ENCODE results near the gene IFNGR2. TPM values are rescaled to one million over a fixed set of nuclear protein-coding genes. Genes with fewer than 3 reads are reported as not detected.

IFNGR2 gene
- total and polyA plus RNA-seq, 2 of the 13 experiments (the other 11 are each of a cell fraction or from before 2014, with no cell fraction given), result 61.3 to 117 TPM

DNA sequence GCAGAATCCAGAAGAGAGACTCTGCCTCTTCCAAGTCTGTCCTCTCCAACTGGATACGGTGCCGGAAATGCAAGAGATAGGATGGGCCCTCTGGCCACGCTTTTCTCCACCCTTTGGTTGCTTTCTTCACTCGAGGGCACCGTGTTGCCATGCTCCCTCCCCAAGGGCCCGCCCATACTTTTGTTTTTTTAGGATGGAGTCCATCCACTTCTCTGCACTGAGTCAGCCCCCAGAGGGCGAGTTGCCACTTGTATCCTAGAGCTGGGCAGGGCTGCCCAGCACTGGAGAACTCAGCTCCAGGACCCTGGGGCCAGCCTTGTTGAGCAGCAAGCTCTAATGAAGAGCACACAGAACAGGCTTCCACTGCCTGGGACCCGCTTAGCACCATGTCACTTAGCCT, 25.5 kb downstream of the IFNGR2 start:
- no peaks in the 10 kb centered on the region for H3K79me2 ChIP-seq (ENCODE audit: insufficient read depth, low read length)
- peaks cover 10% of the 10 kb centered on the region for H3K4me1 ChIP-seq (ENCODE audit: insufficient read depth, low read length)
- DNase-seq (ENCODE audit: low spot score), result no peak
- FAIRE-seq, result no peak
- in situ Hi-C loops (cut with HindIII; ENCODE audit: extremely low pct_ligation_motif_present, low pct_unique_long_range_greater_than_20kb), result no loop called here
- H3K4me2 ChIP-seq (ENCODE audit: low read depth, low read length), result no peak overlapping the region
- intact Hi-C loops (cut with micrococcal nuclease; ENCODE audit: unreplicated experiment), result no loop called here
- ChIA-PET CTCF (ENCODE audit: low intra/inter-chr PET ratio, low total read pairs) (no interaction called here), POLR2A (interaction anchor here (2.1 to 2.7 kb wide), 2 partner anchors 15 to 23 kb away, joined by 5 to 9 read pairs; no protein-coding TSS in a partner anchor)
- no peak overlapping the region for H3K4me3 ChIP-seq (replicated peaks in 1 of 3; ENCODE audit: insufficient read depth in 1 of 3, low read depth in 2 of 3, low read length in 3 of 3)
- BruUV-seq (replicated peaks), result no TSS peak
- H3K27ac ChIP-seq (ENCODE audit: extremely low read length, insufficient read depth, low read length), result no peak overlapping the region
- ATAC-seq, result peak; percentile 21; the same call in 1 of the 3 replicates
- no peaks in the 10 kb centered on the region for H4K20me1 ChIP-seq (ENCODE audit: insufficient read depth, low read length)
- 98% methylated on average over 8 of the region's 8 CpGs for WGBS (ENCODE audit: low lambda C conversion rate)
- no peaks in the 10 kb centered on the region for H3K27me3 ChIP-seq (ENCODE audit: control insufficient read depth in 1 of 2, insufficient read depth in 2 of 2, low read length in 2 of 2)
- no peak overlapping the region for H3K9ac ChIP-seq (ENCODE audit: insufficient read depth, low read depth, low read length)
- no peaks in the 10 kb centered on the region for H3K9me3 ChIP-seq (ENCODE audit: low read length)
- no peak for TF ChIP-seq GFI1 (CRISPR knock-in tag; IDR thresholded peaks at IDR 0.05; ENCODE audit: borderline replicate concordance)
- H2AFZ ChIP-seq (ENCODE audit: low read length), result no peak overlapping the region
- H3K36me3 ChIP-seq (replicated peaks in 1 of 2; ENCODE audit: control insufficient read depth in 1 of 2, insufficient read depth in 2 of 2, low read length in 2 of 2), result peaks cover 29 to 72% of the 10 kb centered on the region in 2 experiments

DNA sequence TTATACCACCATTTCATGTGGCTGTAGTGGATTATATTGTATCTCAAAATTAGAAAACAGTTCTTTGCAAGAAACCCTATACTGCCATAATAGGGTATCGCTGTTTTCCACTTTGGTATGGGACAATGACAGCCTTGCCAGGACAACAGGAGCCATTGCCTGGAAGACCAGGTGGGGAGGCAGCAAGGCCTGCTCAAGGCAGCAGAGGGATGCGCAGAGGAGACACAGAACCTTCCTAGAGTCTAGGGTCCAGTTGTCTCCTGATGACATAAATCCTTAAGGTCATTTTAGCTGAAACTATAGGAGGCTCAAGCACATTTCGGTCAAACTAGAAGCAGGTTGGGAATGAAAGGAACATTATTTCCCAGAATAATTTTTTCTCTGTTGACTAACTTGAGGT, 27.6 kb downstream of the IFNGR2 start:
- H3K4me3 ChIP-seq (replicated peaks in 1 of 3; ENCODE audit: insufficient read depth in 1 of 3, low read depth in 2 of 3, low read length in 3 of 3), result no peak overlapping the region
- intact Hi-C loops (cut with micrococcal nuclease; ENCODE audit: unreplicated experiment) (no loop called here), in situ Hi-C loops (cut with HindIII; ENCODE audit: extremely low pct_ligation_motif_present, low pct_unique_long_range_greater_than_20kb) (no loop called here)
- H3K9ac ChIP-seq (ENCODE audit: insufficient read depth, low read depth, low read length), result no peak overlapping the region
- no TSS peak for BruUV-seq (replicated peaks)
- H4K20me1 ChIP-seq (ENCODE audit: insufficient read depth, low read length), result no peaks in the 10 kb centered on the region
- H3K27me3 ChIP-seq (ENCODE audit: control insufficient read depth in 1 of 2, insufficient read depth in 2 of 2, low read length in 2 of 2), result no peaks in the 10 kb centered on the region
- no peaks in the 10 kb centered on the region for H3K79me2 ChIP-seq (ENCODE audit: insufficient read depth, low read length)
- TF ChIP-seq RBM22 (optimal IDR thresholded peaks at IDR 0.05; ENCODE audit: low read length) (peak; percentile 21), SP1 (IDR thresholded peaks at IDR 0.05) (no peak), SP1 (CRISPR knock-in tag; IDR thresholded peaks at IDR 0.05) (no peak), ADNP (CRISPR knock-in tag; IDR thresholded peaks at IDR 0.05) (no peak), CCDC6 (CRISPR knock-in tag; IDR thresholded peaks at IDR 0.05) (no peak)
- H3K27ac ChIP-seq (ENCODE audit: extremely low read length, insufficient read depth, low read length), result no peak overlapping the region
- DNase-seq (ENCODE audit: low spot score) (no peak), FAIRE-seq (no peak), ATAC-seq (no peak)
- 100% methylated on average over 3 of the region's 3 CpGs for WGBS (ENCODE audit: low lambda C conversion rate)
- H3K9me3 ChIP-seq (ENCODE audit: low read length), result no peaks in the 10 kb centered on the region
- no peak overlapping the region for H2AFZ ChIP-seq (ENCODE audit: low read length)
- ChIA-PET POLR2A (no interaction called here), CTCF (ENCODE audit: low intra/inter-chr PET ratio, low total read pairs) (no interaction called here)
- H3K36me3 ChIP-seq (replicated peaks in 1 of 2; ENCODE audit: control insufficient read depth in 1 of 2, insufficient read depth in 2 of 2, low read length in 2 of 2), result peaks cover 30 to 70% of the 10 kb centered on the region in 2 experiments
- H3K4me1 ChIP-seq (ENCODE audit: insufficient read depth, low read length), result 0 out of 2 replicates have a peak, but pooled peaks cover under 1% of the 10 kb centered on the region
- H3K4me2 ChIP-seq (ENCODE audit: low read depth, low read length), result no peak overlapping the region

Measured in HepG2 (cell line).